GM18907 (cell line): ENCODE data around the gene NHSL1.

Source experiments
- ATAC-seq: cut with Tn5 transposase; IDR thresholded peaks from one replicate; pipeline ENCODE4 v1.9.1; 2021; ENCODE audit warnings: mild to moderate bottlenecking, moderate library complexity; ENCODE audit not compliant: unreplicated experiment

Gene NHSL1

GRCh38 chr6:138498629-138499302 lies 528 bp downstream of the NHSL1 start:
- ATAC-seq = peak; percentile 18

- no peak for ATAC-seq
These were observed 2.0 kb downstream of the NHSL1 start for GRCh38 chr6:138497286-138497685.

- ATAC-seq = no peak
These were observed 5.0 kb downstream of the NHSL1 start for GRCh38 chr6:138494312-138494711.

GRCh38 chr6:138493413-138493812 lies 5.9 kb downstream of the NHSL1 start:
- ATAC-seq = no peak

- no peak for ATAC-seq
These were observed 6.4 kb downstream of the NHSL1 start for GRCh38 chr6:138492871-138493270.

GRCh38 chr6:138492113-138492512 lies 7.2 kb downstream of the NHSL1 start:
- no peak for ATAC-seq

- ATAC-seq = no peak
These were observed 8.3 kb downstream of the NHSL1 start for GRCh38 chr6:138491017-138491416.

GRCh38 chr6:138489846-138490245 lies 9.4 kb downstream of the NHSL1 start:
- no peak for ATAC-seq

- ATAC-seq = no peak
These were observed 12.1 kb downstream of the NHSL1 start for GRCh38 chr6:138487102-138487604.

- ATAC-seq = no peak
These were observed 12.8 kb downstream of the NHSL1 start for GRCh38 chr6:138486249-138487101.

- ATAC-seq = no peak
These were observed 13.6 kb downstream of the NHSL1 start for GRCh38 chr6:138485586-138486248.

- no peak for ATAC-seq
These were observed 14.2 kb downstream of the NHSL1 start for GRCh38 chr6:138485005-138485545.

- ATAC-seq = no peak
These were observed 15.1 kb downstream of the NHSL1 start for GRCh38 chr6:138484018-138484731.

GRCh38 chr6:138482816-138483215 lies 16.5 kb downstream of the NHSL1 start:
- ATAC-seq = no peak

- ATAC-seq = no peak
These were observed 18.9 kb downstream of the NHSL1 start for GRCh38 chr6:138480279-138480949.

GRCh38 chr6:138477913-138478539 lies 21.3 kb downstream of the NHSL1 start:
- no peak for ATAC-seq

GRCh38 chr6:138476116-138476515 lies 23.2 kb downstream of the NHSL1 start:
- no peak for ATAC-seq

- ATAC-seq = no peak
These were observed 26.1 kb downstream of the NHSL1 start for GRCh38 chr6:138473144-138473543.

- ATAC-seq = no peak
These were observed 30.8 kb downstream of the NHSL1 start for GRCh38 chr6:138468320-138469015.
